Activated CD4-positive, alpha-beta T cell treated with anti-CD3 and anti-CD28 coated beads, Interleukin-2, amount 50 U/mL, for 4 hours (primary cell): ENCODE results near the gene IRF9.

Source experiments
- DNase-seq, 2 experiments: peaks; one replicate each; pipeline ENCODE4 v3.0.0-alpha.2; 2020

The IRF9 gene

DNA sequence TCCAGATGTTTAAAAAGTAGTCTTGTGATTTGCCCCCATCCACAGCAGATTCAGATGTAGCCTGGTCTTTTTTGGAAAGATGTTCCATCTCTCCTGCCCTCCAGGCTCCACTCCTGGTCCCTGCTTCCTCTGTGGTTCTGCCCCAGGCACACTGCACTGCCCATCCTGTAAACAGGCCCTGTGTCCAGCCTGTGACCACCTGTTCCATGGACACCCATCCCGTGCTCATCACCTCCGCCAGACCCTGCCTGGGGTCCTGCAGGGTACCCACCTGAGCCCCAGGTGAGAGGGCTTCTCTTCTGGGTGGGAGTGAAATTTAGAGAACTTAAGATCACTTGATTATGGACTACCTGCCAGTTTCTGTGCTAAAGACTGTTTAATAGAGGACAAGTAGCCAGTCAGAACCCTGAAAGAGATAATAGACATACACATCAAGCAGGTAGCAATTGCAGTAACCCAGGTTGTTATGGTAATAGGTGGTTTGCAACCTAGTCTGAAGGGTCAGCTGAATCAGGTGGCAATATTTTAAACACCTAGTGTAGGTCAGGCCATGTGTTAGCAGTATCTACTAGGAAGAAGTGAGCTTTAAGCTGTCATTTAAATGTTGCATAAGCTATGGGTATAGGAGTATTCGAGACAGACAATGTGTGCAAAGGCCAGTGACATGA is 11.6 kb upstream of the IRF9 start:
- DNase-seq, result no peak

DNA sequence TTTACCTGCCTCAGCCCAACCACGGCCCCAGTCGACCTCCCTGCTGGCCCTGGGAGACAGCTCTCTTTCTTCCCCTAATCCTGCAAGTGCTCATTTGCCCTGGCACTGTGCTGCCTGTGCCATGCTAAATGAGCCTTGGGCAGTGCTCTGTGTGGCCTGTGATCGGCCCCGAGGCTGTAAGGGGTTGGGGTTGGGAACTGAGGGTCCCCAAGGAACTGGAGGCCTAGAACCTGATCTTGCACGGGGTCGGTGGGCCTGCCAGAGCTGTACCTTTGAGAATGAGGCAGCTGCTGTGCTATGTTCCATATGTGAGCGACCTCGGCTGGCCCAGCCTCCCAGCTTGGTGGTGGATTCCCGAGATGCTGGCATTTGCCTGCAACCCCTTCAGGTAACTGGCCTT is 11.0 kb upstream of the IRF9 start:
- DNase-seq, result no peak

DNA sequence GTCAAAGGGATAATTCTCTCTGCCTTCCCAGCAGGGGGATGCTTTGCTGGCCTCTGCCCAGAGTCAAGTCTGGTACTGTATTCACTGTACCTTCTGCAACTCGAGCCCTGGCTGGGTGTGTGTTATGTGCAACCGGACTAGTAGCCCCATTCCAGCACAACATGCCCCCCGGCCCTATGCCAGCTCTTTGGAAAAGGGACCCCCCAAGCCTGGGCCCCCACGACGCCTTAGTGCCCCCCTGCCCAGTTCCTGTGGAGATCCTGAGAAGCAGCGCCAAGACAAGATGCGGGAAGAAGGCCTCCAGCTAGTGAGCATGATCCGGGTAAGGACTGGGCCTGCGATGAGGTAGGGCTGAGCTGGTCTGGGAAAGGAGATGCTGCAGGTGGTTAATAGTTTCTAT is 10.5 kb upstream of the IRF9 start:
- DNase-seq, result no peak

DNA sequence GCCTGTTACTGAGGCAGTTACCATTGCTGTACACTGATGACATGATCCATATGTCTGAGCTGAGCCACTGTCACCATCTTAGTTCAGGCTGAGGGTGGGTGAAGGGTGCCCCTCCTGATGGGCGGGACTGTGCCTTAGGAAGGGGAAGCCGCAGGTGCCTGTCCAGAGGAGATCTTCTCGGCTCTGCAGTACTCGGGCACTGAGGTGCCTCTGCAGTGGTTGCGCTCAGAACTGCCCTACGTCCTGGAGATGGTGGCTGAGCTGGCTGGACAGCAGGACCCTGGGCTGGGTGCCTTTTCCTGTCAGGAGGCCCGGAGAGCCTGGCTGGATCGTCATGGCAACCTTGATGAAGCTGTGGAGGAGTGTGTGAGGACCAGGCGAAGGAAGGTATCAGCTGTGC is 10.1 kb upstream of the IRF9 start:
- DNase-seq, result no peak

DNA sequence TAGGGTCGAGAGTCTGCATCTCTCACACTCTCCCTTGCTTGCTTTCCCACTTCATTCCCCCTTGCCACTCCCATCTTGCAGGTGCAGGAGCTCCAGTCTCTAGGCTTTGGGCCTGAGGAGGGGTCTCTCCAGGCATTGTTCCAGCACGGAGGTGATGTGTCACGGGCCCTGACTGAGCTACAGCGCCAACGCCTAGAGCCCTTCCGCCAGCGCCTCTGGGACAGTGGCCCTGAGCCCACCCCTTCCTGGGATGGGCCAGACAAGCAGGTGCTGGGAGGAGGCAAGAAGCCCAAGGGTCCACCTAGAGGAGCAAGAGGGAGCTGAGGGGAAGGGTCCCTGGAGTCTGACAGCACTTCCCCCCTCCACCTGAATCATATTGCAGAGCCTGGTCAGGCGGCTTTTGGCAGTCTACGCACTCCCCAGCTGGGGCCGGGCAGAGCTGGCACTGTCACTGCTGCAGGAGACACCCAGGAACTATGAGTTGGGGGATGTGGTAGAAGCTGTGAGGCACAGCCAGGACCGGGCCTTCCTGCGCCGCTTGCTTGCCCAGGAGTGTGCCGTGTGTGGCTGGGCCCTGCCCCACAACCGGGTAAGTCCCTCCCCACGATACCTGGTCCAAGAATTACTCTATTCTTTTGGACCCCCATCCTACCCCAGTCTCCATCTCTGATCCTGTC is 9.5 kb upstream of the IRF9 start:
- DNase-seq, result no peak

DNA sequence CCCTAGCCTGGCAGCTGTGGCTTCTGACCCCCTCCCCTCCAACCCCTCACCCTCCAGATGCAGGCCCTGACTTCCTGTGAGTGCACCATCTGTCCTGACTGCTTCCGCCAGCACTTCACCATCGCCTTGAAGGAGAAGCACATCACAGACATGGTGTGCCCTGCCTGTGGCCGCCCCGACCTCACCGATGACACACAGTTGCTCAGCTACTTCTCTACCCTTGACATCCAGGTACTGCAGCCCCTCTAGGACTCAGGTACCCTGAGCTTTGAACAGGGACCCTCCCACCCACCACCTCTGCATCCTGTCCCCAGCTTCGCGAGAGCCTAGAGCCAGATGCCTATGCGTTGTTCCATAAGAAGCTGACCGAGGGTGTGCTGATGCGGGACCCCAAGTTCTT is 6.0 kb upstream of the IRF9 start:
- no peak for DNase-seq

DNA sequence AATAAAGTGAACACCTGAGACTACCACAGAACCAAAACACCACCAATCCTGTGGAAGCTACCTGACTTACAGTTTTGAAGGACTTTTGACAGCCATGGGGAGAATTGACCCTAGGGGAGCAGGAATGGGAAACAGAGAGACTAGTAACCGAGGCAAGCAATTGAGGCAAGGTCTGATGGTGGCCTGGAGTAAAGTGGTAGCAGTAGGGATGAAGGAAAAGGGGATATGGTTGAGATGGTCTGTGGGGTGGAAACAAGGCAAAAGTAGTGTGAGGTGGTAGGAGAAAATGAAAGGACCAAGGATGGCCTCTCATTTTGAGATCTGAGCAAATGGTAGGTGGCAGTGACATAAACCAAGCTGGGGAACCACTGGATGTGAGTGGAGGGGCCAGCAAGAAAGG is 4.2 kb upstream of the IRF9 start:
- DNase-seq, result no peak

DNA sequence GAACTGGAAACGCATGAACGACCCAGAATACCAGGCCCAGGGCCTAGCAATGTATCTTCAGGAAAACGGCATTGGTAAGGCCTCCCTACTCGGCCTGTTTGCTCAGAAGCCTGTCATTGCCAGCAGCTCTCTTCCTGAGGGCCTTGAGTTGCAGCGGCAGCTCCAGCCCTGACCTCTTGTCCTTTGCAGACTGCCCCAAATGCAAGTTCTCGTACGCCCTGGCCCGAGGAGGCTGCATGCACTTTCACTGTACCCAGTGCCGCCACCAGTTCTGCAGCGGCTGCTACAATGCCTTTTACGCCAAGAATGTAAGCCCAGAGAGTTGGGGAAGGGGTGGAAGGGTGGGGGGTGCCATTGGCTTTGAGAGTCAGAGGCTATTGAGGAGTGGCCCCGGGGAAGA is 3.7 kb upstream of the IRF9 start:
- no peak for DNase-seq

DNA sequence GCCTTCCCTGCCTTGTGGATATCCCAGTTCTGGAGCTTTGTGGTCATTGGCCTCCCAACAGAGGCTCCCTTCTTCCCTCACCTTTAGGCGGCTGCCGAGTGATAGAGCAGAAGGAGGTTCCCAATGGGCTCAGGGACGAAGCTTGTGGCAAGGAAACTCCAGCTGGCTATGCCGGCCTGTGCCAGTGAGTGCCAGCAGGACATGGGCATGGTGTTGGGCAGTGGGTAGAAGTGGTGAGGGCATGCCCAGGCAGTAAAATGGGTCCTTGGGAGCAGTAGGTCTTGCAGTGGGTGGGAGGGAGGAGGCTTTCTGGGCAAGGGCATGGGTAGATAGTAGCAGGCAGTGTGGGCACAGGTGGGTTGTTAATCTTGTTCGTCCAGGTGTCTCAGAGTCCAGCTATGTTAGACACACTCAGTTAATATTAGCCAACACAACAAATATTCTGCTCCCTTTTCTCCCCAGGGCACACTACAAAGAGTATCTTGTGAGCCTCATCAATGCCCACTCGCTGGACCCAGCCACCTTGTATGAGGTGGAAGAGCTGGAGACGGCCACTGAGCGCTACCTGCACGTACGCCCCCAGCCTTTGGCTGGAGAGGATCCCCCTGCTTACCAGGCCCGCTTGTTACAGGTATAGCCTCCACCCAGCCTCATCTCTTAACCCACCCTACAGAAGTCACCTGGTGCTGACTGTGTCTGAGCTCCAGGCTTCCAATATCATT is 1.1 kb upstream of the IRF9 start:
- DNase-seq, result no peak

DNA sequence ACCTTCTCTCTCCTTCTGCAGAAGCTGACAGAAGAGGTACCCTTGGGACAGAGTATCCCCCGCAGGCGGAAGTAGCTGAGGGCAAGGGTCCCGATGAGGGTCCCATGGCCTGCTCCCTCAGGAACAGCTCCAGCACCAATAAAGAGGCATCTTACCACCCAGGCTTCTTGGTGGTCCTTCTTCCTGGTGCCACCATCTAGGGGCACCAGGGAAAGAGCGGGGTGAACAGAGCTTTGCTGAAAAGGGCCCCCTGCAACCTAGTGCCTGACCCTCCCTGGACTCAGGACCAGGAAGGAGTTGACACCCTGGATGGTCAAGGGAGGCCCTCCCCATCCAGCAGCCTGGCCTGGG is 591 bp upstream of the IRF9 start:
- no peak for DNase-seq

DNA sequence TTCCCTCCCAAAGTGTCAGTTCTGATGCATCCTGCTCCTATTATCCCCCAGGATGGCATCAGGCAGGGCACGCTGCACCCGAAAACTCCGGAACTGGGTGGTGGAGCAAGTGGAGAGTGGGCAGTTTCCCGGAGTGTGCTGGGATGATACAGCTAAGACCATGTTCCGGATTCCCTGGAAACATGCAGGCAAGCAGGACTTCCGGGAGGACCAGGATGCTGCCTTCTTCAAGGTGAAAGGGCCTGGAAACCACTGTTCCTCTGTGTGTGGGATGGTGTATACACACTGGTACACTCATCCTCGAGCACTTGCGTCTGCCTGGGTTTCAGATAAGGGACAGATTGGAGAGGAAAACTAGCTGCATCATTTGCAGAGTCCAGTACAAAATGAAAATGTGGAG is 1.0 kb downstream of the IRF9 start:
- no peak for DNase-seq

DNA sequence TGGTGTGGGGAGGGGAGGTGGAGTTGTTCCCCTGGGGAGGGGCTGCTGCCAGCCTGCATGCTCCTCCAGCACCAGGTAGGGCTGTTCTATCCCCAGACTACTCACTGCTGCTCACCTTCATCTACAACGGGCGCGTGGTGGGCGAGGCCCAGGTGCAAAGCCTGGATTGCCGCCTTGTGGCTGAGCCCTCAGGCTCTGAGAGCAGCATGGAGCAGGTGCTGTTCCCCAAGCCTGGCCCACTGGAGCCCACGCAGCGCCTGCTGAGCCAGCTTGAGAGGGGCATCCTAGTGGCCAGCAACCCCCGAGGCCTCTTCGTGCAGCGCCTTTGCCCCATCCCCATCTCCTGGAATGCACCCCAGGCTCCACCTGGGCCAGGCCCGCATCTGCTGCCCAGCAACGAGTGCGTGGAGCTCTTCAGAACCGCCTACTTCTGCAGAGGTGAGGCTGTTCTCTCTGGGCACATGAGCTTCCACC is 3.5 kb downstream of the IRF9 start:
- DNase-seq, result no peak

DNA sequence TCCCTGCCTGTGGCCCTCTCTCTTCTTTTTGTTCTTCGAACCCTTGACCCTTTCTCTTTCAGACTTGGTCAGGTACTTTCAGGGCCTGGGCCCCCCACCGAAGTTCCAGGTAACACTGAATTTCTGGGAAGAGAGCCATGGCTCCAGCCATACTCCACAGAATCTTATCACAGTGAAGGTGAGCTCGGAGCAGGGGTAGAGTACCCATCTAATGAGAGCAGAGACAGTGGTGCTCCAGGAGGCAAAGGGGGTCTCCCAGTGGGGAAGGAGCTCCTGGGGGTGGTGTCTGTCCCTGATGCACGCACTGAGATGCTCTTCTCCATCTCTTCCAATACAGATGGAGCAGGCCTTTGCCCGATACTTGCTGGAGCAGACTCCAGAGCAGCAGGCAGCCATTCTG is 4.7 kb downstream of the IRF9 start:
- no peak for DNase-seq

DNA sequence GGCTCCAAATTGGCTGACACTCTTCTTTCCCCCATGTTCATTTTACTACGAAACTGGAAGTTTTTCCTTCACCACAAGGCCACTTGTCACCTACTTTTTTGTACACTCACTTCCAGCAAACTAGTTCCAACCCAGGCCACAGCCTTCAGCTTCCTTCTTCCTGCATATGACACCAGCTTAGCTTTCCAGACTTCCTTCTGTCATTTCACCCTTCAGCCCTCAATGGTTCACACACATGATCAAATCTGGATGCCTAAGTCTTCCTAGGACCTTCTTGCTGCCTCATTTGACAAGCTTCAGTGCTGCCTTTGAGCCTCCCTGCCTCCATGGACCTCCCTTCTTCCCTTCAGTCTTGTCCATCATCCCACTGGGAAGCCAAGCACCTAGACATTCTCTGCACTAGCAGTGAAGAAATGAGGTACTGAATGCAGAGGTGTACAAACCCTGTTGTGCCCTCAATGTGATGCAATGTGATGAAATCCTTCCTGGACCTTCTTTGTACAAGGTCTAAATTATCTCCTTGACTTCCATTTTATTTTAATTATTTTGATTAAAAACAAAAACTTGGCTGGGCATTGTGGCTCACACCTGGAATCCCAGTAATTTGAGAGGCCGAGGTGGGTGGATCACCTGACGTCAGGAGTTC is 6.5 kb downstream of the IRF9 start:
- no peak for DNase-seq

DNA sequence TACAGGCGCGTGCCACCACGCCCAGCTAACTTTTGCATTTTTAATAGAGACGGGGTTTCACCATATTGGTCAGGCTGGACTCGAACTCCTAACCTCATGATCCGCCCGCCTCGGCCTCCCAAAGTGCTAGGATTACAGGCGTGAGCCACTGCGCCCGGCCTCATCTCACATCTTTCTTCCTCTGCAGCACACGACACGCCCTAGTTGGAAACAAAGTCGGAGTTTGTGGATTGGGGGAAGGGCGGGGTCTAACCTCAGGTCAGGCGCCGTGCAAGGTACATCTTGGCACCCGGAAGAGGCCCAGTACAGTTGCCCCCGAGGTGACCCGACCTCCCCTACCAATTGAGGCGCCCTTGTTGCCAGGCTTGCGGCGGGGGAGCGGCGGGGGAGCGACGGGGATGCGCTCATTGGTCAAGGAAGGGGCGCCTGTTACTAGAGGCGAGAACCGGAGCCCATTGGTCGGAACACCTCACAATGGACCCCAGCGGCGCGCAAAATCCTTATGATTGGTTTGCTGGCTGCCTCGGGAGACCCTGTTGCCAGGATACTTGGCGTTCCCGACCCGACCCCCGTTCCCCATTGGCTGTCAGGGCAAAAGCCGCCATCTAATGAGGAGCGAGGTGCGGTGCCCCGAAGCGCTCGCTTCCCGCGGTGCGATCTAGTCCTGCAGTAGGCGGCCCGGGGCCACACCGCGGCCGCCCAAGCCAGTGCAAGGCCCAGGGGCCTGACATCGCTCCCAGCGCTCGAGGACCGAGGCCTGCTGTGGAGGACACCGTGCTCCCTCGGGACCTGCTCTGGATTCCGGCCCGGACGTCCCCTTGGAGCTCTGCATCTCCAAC is 10.6 kb downstream of the IRF9 start, which contains the start of gene REC8:
REC8 (plus strand) TSS at position 659 of the 839 bp plus-strand sequence. CDS start 473 bp downstream, outside the sequence.
- DNase-seq, result peak; percentile 44

DNA sequence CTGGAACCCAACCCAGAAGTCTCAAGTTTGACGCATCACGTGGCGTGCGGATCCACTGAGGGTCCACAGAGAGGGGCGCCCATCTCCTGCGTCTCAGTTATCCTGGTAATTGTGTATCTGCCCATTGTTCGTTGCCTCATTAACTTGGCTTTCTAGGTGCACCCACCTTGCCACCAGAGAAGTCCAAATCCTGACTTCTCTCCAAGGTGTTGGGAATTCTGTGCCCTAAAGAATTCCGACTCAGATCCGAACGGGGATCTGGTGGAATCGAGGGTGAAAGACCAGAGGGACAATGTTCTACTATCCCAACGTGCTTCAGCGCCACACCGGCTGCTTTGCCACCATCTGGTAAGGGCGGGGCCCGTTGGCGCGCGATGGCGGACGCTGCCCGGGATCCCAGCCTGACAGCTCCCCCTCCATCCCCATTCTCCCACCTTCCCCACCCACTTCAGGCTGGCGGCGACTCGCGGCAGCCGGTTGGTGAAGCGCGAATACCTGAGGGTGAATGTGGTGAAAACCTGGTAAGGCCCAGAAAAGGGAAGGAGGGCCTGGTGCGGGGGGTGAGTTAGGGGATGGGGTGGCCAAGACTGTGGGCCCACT is 11.3 kb downstream of the IRF9 start:
- DNase-seq, result no peak

DNA sequence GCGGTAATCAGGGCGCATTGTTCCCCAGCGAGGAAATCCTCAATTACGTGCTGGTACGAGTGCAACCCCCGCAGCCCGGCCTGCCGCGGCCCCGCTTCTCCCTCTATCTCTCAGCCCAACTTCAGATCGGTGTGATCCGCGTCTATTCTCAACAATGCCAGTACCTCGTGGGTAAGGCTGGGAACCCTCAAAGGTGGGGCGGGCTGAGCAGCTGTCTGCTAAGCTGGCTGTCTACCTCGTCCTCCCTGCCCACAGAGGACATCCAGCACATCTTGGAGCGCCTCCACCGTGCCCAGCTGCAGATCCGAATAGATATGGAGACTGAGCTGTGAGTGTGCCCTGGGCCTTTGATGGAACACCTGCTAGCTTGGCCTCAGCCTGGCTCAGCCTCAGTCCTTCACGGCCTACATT is 11.8 kb downstream of the IRF9 start:
- DNase-seq, result no peak

DNA sequence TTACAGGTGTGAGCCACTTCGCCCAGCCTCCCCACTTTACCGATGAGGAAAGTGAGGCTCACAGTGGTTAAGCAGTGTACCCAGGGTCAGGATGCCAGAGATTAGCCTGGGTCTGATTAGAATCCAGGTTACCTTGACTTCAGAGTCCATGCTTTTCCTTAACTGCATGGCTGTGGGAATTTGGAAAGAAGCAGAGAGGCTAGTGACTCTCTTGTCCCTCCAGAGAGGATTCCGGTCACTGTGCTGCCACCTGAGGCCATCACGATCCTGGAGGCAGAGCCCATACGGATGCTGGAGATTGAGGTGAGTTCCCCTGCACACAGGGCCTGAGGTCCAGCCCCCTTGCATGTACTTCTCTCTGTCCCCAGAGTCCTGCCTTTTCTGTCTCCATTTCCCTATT is 15.5 kb downstream of the IRF9 start:
- no peak for DNase-seq

DNA sequence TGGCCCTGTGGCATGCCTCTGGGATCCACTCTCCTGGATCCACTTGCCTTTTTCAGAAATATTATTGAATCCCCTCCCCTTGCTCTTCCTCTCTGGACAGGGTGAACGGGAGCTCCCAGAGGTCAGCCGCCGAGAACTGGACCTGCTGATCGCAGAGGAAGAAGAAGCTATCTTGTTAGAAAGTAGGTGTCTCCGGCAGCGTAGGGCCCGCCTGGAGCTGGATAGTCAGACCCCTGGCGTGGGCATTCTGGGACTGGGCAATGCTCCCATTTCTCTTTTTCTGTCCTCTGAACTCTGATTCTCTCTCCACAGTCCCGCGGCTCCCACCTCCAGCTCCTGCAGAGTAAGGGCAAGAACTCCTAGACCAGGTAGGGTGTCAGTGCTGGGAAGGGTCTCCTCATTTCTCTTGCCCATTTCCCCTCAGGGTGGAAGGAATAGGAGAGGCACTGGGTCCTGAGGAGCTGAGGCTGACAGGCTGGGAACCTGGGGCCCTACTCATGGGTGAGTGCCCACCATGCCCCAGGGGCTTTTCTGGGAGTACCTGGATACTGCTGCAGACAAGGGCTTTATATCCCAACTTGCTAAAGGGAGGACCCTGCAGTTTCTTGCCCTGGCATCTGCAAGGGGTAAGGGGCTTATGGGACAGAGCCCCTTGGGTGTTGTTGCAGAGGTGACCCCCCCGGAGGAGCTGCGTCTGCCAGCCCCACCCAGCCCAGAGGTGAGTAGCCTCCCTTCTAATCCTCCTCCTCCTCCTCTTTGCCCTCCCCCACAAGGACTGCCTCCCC is 16.2 kb downstream of the IRF9 start:
- no peak for DNase-seq

DNA sequence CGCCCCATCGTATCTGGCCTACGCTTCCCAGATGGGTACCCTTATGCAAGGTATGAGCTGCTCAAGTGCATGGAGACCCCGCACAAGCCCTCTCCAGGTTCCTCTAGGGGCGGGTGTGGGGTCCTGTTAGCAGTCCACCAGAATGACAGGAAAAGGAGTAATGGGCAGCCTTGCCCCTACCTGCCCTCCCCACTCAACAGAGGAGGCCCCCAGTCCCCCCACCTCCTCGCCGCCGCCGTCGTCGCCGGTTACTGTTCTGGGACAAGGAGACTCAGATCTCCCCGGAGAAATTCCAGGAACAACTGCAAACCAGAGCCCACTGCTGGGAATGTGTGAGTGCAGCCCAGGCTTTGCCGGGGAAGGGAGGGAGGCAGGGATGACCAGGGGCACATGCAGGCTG is 16.8 kb downstream of the IRF9 start:
- DNase-seq, result no peak

DNA sequence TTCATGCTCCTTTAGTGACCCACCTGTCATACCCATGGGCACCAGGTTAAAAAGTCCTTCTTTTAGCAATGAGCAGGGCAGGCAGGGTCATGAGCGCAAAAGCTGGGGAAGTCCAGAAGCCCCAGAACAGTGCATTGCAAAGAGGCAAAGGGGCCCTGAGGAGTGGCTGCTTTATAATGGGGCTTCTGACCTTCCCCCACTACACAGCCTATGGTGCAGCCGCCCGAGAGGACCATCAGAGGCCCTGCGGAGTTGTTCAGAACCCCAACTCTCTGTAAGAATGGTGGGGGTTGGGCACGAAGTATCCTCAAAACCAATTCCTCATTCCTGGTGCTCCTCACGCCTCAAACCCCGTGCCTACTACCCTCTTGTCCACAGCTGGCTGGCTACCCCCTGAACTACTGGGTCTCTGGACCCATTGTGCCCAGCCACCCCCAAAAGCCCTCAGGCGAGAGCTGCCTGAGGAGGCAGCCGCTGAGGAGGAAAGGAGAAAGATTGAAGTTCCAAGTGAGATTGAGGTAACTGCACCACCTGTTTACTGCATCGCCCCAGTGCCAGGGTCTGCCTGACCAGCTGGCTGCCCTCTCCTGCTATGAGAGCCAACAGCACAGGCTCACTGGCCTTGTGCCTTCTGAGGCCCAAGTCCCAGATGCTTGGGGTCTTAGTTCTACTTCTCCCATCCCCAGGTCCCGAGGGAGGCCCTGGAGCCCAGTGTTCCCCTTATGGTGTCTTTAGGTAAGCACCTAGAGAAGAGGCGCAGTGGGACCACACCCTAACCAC is 17.5 kb downstream of the IRF9 start:
- DNase-seq, result no peak
